HepG2 (cell line): Measurements from ENCODE around the gene LHX3. TPM values are rescaled to one million over a fixed set of nuclear protein-coding genes. Genes with fewer than 3 reads are reported as not detected.

Source experiments
- ATAC-seq: fragments of 200-7000 bp; cut with Tn5 transposase; 3 replicates; pipeline ENCODE4 v1.9.1; 2020; ENCODE audit warnings: mild to moderate bottlenecking, moderate library complexity
- BruUV-seq: library from RNA; stranded (reverse); fragments of 400-500 nt; replicated peaks from 2 replicates; lab custom pipeline; 2021; lab: Mats Ljungman, UMichigan
- CTCF ChIA-PET: fragments of 300-600 bp; formaldehyde crosslinking; extraction: SDS; loops from one replicate; lab custom pipeline; 2021; ENCODE audit warnings: low total read pairs, inconsistent platforms, low intra/inter-chr PET ratio; lab: Yijun Ruan, JAX
- POLR2A ChIA-PET: fragments of 350-600 bp; sonication (Branson Sonifier 250); formaldehyde crosslinking; loops from one replicate; lab custom pipeline; 2020; ENCODE audit warnings: antibody characterized with exemption, inconsistent platforms; lab: Yijun Ruan, JAX
- DNase-seq: peaks from one replicate; pipeline ENCODE4 v3.0.0-alpha.2; 2015; ENCODE audit warnings: low spot score
- FAIRE-seq: peaks from 3 replicates; lab custom pipeline; 2011; peaks lifted over from hg19 to GRCh38; lab: Jason Lieb, UNC
- H2AFZ ChIP-seq: one replicate; pipeline ENCODE4 v1.6.1; 2011; ENCODE audit warnings: low read length, inconsistent platforms
- H3K27ac ChIP-seq: fragments of 300-600 bp; 3 replicates; pipeline ENCODE4 v1.8.0; 2011; ENCODE audit warnings: mixed run types, mild to moderate bottlenecking, mixed read lengths, low read length, inconsistent platforms; ENCODE audit not compliant: insufficient read depth; ENCODE audit errors: extremely low read length
- H3K27me3 ChIP-seq, 2 experiments: fragments of 200-600 bp in 1 of 2; 2 replicates in 1 of 2; 3 replicates in 1 of 2; pipeline versions ENCODE4 v1.6.0 to v1.8.0; 2011; ENCODE audit warnings: low read length in 2 of 2, mild to moderate bottlenecking in 2 of 2, moderate library complexity in 2 of 2, inconsistent platforms in 1 of 2; ENCODE audit not compliant: insufficient read depth in 2 of 2, control insufficient read depth in 1 of 2
- H3K36me3 ChIP-seq, 2 experiments: fragments of 200-600 bp in 1 of 2; replicated peaks in 1 of 2; 2 replicates in 1 of 2; 3 replicates in 1 of 2; pipeline versions ENCODE4 v1.5.1 to v1.8.0; 2011; ENCODE audit warnings: low read length in 2 of 2, inconsistent platforms in 1 of 2; ENCODE audit not compliant: insufficient read depth in 2 of 2, control insufficient read depth in 1 of 2
- H3K4me1 ChIP-seq: 2 replicates; pipeline ENCODE4 v1.5.1; 2012; ENCODE audit warnings: low read length, inconsistent platforms; ENCODE audit not compliant: insufficient read depth
- H3K4me2 ChIP-seq: 2 replicates; pipeline ENCODE4 v1.6.0; 2011; ENCODE audit warnings: low read depth, low read length, inconsistent platforms
- H3K4me3 ChIP-seq, 3 experiments: fragments of 200-600 bp in 1 of 3; sonication (generic), shearing (Covaris generic) in 1 of 3; replicated peaks in 1 of 3; 2 replicates each; pipeline ENCODE4 v1.5.1; 2011 to 2016; ENCODE audit warnings: low read length in 3 of 3, inconsistent platforms in 2 of 3, low read depth in 2 of 3, mild to moderate bottlenecking in 2 of 3, control low read depth in 1 of 3, mixed read lengths in 1 of 3; ENCODE audit not compliant: insufficient read depth in 1 of 3
- H3K79me2 ChIP-seq: one replicate; pipeline ENCODE4 v1.6.1; 2011; ENCODE audit warnings: low read length, inconsistent platforms; ENCODE audit not compliant: insufficient read depth
- H3K9ac ChIP-seq: 2 replicates; pipeline ENCODE4 v1.6.0; 2011; ENCODE audit warnings: mild to moderate bottlenecking, low read depth, low read length, inconsistent platforms; ENCODE audit not compliant: insufficient read depth
- H3K9me3 ChIP-seq: 2 replicates; pipeline ENCODE4 v1.5.1; 2012; ENCODE audit warnings: mild to moderate bottlenecking, low read length
- H4K20me1 ChIP-seq: 2 replicates; pipeline ENCODE4 v1.6.0; 2011; ENCODE audit warnings: inconsistent platforms, mild to moderate bottlenecking, low read length, moderate library complexity; ENCODE audit not compliant: insufficient read depth
- AGO1 ChIP-seq: fragments of 200-400 bp; formaldehyde crosslinking; IDR thresholded peaks from 2 replicates; pipeline ENCODE4 v1.6.1; 2017; ENCODE audit warnings: mild to moderate bottlenecking, low read depth, low read length, moderate library complexity; ENCODE audit not compliant: poor library complexity, severe bottlenecking
- ARHGAP35 ChIP-seq: sonication (generic); formaldehyde crosslinking; IDR thresholded peaks from 2 replicates; pipeline ENCODE4 v1.9.0; 2022; ENCODE audit warnings: mild to moderate bottlenecking, inconsistent platforms, moderate library complexity, missing genetic modification reagents, borderline replicate concordance
- HOXA3 ChIP-seq: sonication (generic); formaldehyde crosslinking; IDR thresholded peaks from 2 replicates; pipeline ENCODE4 v1.5.0; 2020; ENCODE audit warnings: missing genetic modification reagents
- MAFK ChIP-seq, 2 experiments: IDR thresholded peaks in 1 of 2; conservative IDR thresholded peaks in 1 of 2; 2 replicates each; pipeline ENCODE4 v1.6.1; 2011; ENCODE audit warnings: improper control_type of control experiment in 2 of 2, low read length in 2 of 2
- MXI1 ChIP-seq: IDR thresholded peaks from 3 replicates; pipeline ENCODE4 v1.6.1; 2012; ENCODE audit warnings: low read depth, low read length, inconsistent platforms, borderline replicate concordance
- RELA ChIP-seq: sonication (generic); formaldehyde crosslinking; IDR thresholded peaks from 2 replicates; pipeline ENCODE4 v1.4.0; 2020; ENCODE audit warnings: missing genetic modification reagents
- SMYD3 ChIP-seq: sonication (generic); formaldehyde crosslinking; IDR thresholded peaks from 2 replicates; pipeline ENCODE4 v1.8.1; 2023; ENCODE audit warnings: mild to moderate bottlenecking, missing genetic modification reagents
- ZNF572 ChIP-seq: sonication (generic); formaldehyde crosslinking; IDR thresholded peaks from 2 replicates; pipeline ENCODE4 v1.5.1; 2020; ENCODE audit warnings: mild to moderate bottlenecking, missing genetic modification reagents
- ZNF687 ChIP-seq: sonication (generic); formaldehyde crosslinking; IDR thresholded peaks from 2 replicates; pipeline ENCODE4 v1.5.1; 2020; ENCODE audit warnings: mild to moderate bottlenecking, missing genetic modification reagents, moderate library complexity
- ZNF781 ChIP-seq: sonication (generic); formaldehyde crosslinking; IDR thresholded peaks from 2 replicates; pipeline ENCODE4 v1.5.1; 2020; ENCODE audit warnings: borderline replicate concordance, mild to moderate bottlenecking, missing genetic modification reagents; ENCODE audit errors: not compliant biosample characterization
- ZUFSP ChIP-seq: sonication (generic); formaldehyde crosslinking; IDR thresholded peaks from 2 replicates; pipeline ENCODE4 v1.9.0; 2021; ENCODE audit warnings: missing genetic modification reagents, mild to moderate bottlenecking, borderline replicate concordance
- WGBS: methylation state at CpG from one replicate; pipeline ENCODE4 v1.1.6; 2017; ENCODE audit warnings: low lambda C conversion rate; 5-methylcytosine and 5-hydroxymethylcytosine counted together
- in situ Hi-C: cut with HindIII; loops from 2 replicates; pipeline ENCODE4 v1.10.0; 2017; ENCODE audit warnings: low pct_unique_long_range_greater_than_20kb; ENCODE audit not compliant: extremely low pct_ligation_motif_present
- intact Hi-C: fragments of 100-400 bp; cut with micrococcal nuclease; formaldehyde crosslinking; loops from one replicate; pipeline ENCODE4 v1.10.0; 2022; ENCODE audit not compliant: unreplicated experiment
- polyA plus RNA-seq, 8 experiments: library from polyadenylated mRNA; depleted of rRNA in 3 of 8; stranded (reverse) in 7 of 8; unstranded in 1 of 8; fragments of >200 nt; fragmentation: Illumina TruSeq in 4 of 8; extraction: Trizol in 4 of 8; gene quantifications; 2 replicates each; pipeline versions ENCODE4 v1.2.1 to v1.2.3, GENCODE V29; 2011 to 2016; ENCODE audit warnings: low read depth in 4 of 8, missing spikeins in 1 of 8, mixed read lengths in 1 of 8; ENCODE audit not compliant: insufficient read depth in 1 of 8
- total RNA-seq, 5 experiments: library from RNA; depleted of rRNA; stranded (reverse); fragments of >200 nt; fragmentation: Illumina TruSeq; extraction: Trizol; gene quantifications; 2 replicates each; pipeline ENCODE4 v1.2.3, GENCODE V29; 2016; ENCODE audit warnings: low read depth in 1 of 5

Gene LHX3
- total and polyA plus RNA-seq, 2 of the 13 experiments (the other 11 are each of a cell fraction or from before 2014, with no cell fraction given): not detected

DNA sequence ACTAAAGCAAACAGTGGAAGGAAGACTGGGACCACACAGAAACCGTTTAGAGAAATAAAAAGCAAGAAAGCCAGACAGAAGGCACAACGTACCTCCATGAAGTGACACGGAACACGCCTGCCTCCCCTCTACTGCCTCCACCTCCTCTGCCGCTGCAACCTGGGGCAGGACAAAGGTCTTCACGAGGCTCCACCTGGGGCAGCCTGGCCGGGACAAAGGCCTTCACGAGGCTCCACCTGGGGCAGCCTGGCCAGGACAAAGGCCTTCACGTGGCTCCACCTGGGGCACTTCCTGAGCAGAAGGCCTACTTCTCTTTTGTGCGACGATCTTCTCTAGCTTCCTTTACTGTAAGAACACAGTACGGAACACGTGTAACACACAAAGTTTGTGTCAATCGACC lies 28.9 kb upstream of the LHX3 start:
- H3K4me3 ChIP-seq: no peak overlapping the region
- H3K9me3 ChIP-seq: no peaks in the 10 kb centered on the region
- BruUV-seq: no TSS peak
- intact Hi-C loops: no loop called here
- H2AFZ ChIP-seq: no peak overlapping the region
- 89% methylated on average over 14 of the region's 14 CpGs for WGBS
- H3K27me3 ChIP-seq: no peaks in the 10 kb centered on the region
- peaks cover 23 to 55% of the 10 kb centered on the region in 2 experiments; a peak in 4 of 5 replicates for H3K36me3 ChIP-seq
- H3K79me2 ChIP-seq: peaks cover 52% of the 10 kb centered on the region
- no peak for TF ChIP-seq ZNF781 (CRISPR knock-in tag)
- no peak for TF ChIP-seq RELA (CRISPR knock-in tag)
- TF ChIP-seq HOXA3 (CRISPR knock-in tag): no peak
- no peak for TF ChIP-seq MXI1
- no peak for TF ChIP-seq AGO1
- TF ChIP-seq MAFK (conservative IDR thresholded peaks at IDR 0.05 in 1 of 2, IDR thresholded peaks at IDR 0.05 in 1 of 2; ENCODE audit: low read length in 2 of 2): no peak
- TF ChIP-seq ZNF687 (CRISPR knock-in tag): no peak
- no peak for TF ChIP-seq ZUFSP (CRISPR knock-in tag)
- no peak for TF ChIP-seq ARHGAP35
- TF ChIP-seq ZNF572 (CRISPR knock-in tag): no peak
- TF ChIP-seq SMYD3: no peak
- CTCF ChIA-PET: no interaction called here
- no peak overlapping the region for H3K9ac ChIP-seq
- FAIRE-seq (no peak), DNase-seq (no peak), ATAC-seq (no peak)
- POLR2A ChIA-PET: no interaction called here
- peaks cover 2% of the 10 kb centered on the region; the same call in 1 of the 2 replicates for H3K4me1 ChIP-seq
- H3K4me2 ChIP-seq: no peak overlapping the region
- H4K20me1 ChIP-seq: peaks cover 53% of the 10 kb centered on the region; the same call in 1 of the 2 replicates
- H3K27ac ChIP-seq: no peak overlapping the region
- in situ Hi-C loops: no loop called here
